ENCODE measurements around the gene ZMYND8. TPM values are rescaled to one million over a fixed set of nuclear protein-coding genes. Genes with fewer than 3 reads are reported as not detected.

ZMYND8 gene
- total and polyA plus RNA-seq, 10 of the 15 experiments (the other 5 are each of a cell fraction or from before 2014, with no cell fraction given) = 12.9 to 54.8 (median 23.1) TPM

- TF ChIP-seq MYC (IDR thresholded peaks at IDR 0.05; ENCODE audit: insufficient read depth, insufficient read length, insufficient replicate concordance, low read length, severe bottlenecking) (peak; percentile 35), IRF4 (IDR thresholded peaks at IDR 0.05; ENCODE audit: low read depth, low read length) (0 out of 2 replicates have a peak, but pooled peaks have one; percentile 18), PKNOX1 (IDR thresholded peaks at IDR 0.05) (peak; percentile 94), ZNF24 (IDR thresholded peaks at IDR 0.05) (peak; percentile 21; the same call in 1 of the 2 replicates), RB1 (IDR thresholded peaks at IDR 0.05; ENCODE audit: borderline replicate concordance) (peak; percentile 73), TBL1XR1 (IDR thresholded peaks at IDR 0.05; ENCODE audit: low read depth, low read length) (peak; percentile 75; the same call in 1 of the 2 replicates), PBX3 (IDR thresholded peaks at IDR 0.05; ENCODE audit: insufficient replicate concordance, low read depth, low read length) (peak; percentile 84), ZNF687 (IDR thresholded peaks at IDR 0.05) (peak; percentile 96), EP300 (IDR thresholded peaks at IDR 0.05; ENCODE audit: borderline replicate concordance in 1 of 2, control insufficient read depth in 1 of 2, low read depth in 2 of 2, low read length in 2 of 2) (peak in 1 of 2 experiments; percentile 49; a peak in 1 of 4 replicates), IKZF2 (IDR thresholded peaks at IDR 0.05) (peak; percentile 76 to 82), ETV6 (conservative IDR thresholded peaks at IDR 0.05 in 1 of 2, IDR thresholded peaks at IDR 0.05 in 1 of 2; ENCODE audit: borderline replicate concordance in 1 of 2, low read depth in 1 of 2) (peak in 1 of 2 experiments; percentile 98; a peak in 3 of 4 replicates), SPI1 (IDR thresholded peaks at IDR 0.05; ENCODE audit: borderline replicate concordance, insufficient read depth, low read depth, low read length) (peak; percentile 58; the same call in 1 of the 2 replicates), DPF2 (IDR thresholded peaks at IDR 0.05) (peak; percentile 53), CREM (IDR thresholded peaks at IDR 0.05; ENCODE audit: low read depth) (no peak; the same call in 1 of the 2 replicates), YY1 (IDR thresholded peaks at IDR 0.05; ENCODE audit: low read depth, low read length) (peak; percentile 63; the same call in 1 of the 2 replicates), E4F1 (IDR thresholded peaks at IDR 0.05; ENCODE audit: borderline replicate concordance, partially characterized antibody) (peak; percentile 55), MEF2B (IDR thresholded peaks at IDR 0.05; ENCODE audit: partially characterized antibody, poor library complexity, severe bottlenecking) (peak; percentile 35), ATF7 (IDR thresholded peaks at IDR 0.05; ENCODE audit: low read depth) (peak; percentile 37; the same call in 1 of the 2 replicates), BACH1 (IDR thresholded peaks at IDR 0.05; ENCODE audit: borderline replicate concordance) (peak; percentile 90)
These were observed 968 bp upstream of the ZMYND8 start (continued) for GRCh38 chr20:47357296-47358038.

Measured in GM12878 (cell line).